ENCODE results near the gene RAPGEF4.
A peak's percentile ranks its signal among the peaks of the same experiment; 100 is the strongest.

Gene RAPGEF4

DNA sequence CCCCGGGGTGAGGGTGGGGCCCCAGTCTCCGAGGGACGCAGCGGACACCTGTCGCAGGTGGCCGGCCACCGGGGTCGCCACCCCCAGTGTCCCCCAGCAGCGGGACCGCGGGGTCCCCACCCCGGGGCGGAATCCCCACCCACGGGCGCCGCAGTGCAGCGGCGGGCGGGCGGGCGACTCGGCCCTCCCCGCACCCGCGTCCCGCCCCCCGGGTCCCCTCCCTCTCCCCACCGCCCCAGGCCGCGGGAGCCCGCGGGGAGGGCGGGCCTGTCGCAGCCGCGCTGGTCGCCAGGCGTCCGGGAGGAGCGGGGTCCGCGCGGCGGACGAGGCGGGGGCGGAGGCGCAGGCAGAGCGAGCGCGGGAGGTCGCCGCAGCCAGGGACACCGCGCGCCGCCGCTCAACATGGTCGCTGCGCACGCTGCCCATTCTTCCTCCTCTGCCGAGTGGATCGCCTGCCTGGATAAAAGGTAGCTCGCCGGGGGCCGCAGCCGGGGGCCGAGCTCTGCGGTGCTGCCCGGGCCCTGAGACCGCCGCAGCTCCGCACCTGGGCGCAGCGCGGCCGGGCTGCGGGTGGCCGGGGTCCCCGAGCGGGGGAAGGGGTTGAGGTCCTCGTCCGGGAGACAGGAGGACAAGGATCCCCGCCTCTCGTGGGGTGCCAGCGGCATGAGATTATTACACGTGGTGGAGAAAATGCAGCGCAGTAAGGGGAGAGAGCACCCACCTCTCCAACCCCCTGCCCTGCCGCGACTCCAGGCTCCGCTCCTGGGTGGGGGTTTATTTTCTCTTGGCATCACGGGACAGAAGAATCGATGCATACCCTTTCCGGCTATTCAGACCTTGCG, at the start of gene RAPGEF4:
Gene RAPGEF4, plus strand, starts transcription at position 264 of the 842 bp plus-strand sequence. Its CDS starts 139 bp downstream, at position 403.
- DNase-seq, result peak; percentile 49

DNA sequence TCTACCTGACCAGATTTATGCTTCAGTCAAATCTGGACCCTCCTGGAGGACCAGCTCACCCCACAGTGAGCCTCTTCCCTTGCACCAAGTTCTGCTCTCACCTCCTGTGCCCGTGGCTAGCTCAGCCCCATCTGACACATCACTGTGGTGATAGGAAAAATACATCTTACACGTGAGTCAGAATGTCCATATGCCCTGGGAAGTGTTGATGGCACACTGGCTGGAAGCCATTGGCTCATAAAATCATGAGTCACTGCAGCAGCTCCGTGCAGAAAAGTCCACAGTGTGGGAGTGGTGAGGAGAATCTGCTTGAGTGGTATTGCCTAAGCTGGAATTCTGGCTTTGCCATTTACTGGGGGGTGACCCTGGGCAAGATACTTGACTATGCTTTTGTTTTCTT, 42.6 kb upstream of the RAPGEF4 start:
- no peak for DNase-seq

- DNase-seq, result no peak
These were observed 41.9 kb upstream of the RAPGEF4 start for GRCh38 chr2:172693529-172694455.

DNA sequence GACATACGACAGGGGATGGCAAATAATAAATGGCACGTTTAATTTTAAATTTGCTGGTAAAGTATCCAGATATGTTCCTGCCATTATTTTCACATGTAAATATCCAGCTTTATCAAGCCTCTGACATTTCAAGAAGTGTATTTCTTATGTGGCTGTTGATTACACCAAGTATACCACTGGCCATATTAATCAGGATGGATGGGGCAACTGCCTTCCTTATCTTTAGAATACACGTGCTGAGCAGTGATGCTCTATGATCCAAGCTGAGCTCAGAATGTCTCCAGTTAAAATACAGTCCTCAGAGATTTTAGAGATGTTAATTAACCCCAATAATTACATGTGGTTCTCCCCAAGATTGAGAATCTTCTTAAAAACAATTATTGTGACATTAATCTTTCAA, 38.3 kb upstream of the RAPGEF4 start:
- no peak for DNase-seq

GRCh38 chr2:172698041-172698863, 37.4 kb upstream of the RAPGEF4 start:
- DNase-seq, result no peak

DNA sequence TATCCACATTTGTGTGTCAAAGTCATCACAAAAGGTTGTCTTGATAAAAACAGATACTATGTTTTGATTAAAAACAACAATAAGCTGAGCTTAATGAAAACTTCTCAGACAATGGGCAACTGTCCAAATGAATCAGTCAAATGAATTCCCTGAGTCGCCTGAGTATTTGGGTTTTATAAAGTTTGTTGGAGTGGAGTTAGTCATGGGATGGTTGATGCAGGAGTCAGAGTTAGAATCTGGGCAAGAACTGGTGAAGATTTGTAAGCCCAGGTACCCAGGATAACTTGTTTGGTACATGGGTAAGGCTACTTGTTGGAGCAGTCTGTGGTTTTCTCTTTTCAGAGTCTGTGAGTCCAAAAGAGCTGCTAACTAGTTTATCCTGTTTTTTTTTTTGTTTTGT, 34.4 kb upstream of the RAPGEF4 start:
- no peak for DNase-seq

DNA sequence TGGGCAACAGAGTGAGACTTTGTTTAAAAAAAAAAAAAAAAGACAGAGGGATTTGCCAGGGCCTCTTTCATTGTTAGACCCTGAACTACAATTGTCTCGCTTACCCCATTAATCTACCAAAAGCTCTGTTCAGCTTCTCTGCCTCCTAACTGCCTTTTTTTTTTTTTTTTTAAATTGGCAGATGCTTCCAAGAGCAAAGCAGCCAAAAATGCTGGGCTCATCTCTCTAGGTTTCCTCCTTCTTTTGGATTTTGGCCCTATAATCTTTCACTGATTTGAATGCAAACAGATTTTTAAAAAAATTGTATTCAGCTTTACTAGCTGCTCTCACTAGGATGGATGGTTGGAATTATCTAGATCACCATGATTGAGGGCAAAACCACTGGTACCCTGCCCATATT, 33.2 kb upstream of the RAPGEF4 start:
- DNase-seq, result no peak

GRCh38 chr2:172704072-172704936, 31.3 kb upstream of the RAPGEF4 start:
- DNase-seq, result peak; percentile 47

DNA sequence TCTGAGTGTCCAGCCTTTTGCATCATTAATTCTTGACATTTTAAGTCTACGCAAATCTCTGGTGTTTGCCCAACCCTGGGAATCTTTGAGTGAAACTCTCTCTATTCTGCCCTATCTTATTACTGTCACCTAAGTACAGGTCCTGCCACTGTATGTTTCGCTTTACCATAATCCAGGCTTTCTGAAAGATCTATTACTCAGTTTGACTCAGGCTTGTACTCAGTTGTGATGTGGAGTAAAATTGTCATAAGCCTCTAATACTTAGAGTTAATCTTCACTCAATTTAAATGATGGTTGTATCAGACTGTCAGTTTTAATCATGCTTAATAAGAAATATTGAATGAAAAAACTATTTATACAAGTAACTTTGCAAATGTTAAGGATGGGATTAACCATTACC, 30.3 kb upstream of the RAPGEF4 start:
- no peak for DNase-seq

DNA sequence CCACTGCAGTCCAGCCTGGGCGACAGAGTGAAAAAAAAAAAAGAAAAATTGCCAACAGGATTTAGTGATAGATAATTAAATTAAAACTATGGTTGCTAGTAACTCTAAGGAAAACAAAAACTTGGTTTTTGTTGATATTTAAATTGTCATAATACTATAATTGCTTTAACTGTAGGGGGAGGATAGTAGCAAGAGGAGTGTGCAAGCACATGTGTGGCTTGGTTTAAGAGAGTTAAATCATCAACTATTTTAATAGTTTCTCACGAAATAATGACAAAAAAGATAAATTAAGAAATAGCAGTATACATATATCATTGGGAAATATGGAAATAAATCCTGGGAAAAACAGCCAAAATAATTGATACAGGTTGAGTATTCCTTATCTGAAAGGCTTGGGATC, 27.4 kb upstream of the RAPGEF4 start:
- DNase-seq, result no peak

DNA sequence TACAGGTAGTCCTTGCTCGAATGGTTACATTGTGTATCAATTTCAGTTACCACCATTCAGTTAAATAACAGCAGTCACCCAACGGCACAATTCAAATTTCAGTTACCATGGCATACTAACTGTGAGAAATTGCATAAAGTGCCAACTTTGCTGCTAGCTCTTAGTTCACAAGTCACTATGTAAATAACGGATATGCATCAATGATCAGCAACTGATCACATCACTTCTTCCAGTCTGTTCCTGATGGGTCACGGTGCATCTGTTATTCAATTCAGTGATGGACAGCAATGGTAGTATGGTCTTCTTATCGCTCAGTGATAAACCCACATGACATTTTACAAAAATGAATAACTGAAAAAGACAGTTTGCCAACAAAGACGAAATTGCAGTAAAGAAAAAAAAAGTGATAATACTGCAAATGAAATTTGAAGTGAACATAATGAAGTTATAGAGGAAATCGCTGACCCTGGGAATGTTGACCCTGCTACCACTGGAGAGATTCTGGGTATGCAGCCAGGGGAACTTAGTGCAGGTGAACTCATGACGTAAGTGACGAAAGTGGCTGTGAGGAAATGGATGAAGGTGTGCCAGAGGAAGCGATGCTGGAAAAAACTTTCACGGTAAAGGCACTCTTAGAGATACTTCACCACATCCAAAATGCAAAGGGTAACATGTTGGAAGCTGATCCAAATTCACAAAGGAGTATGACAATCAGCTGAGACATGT, 25.9 kb upstream of the RAPGEF4 start:
- DNase-seq, result no peak

GRCh38 chr2:172710584-172711047, 25.0 kb upstream of the RAPGEF4 start:
- DNase-seq, result peak; percentile 79

DNA sequence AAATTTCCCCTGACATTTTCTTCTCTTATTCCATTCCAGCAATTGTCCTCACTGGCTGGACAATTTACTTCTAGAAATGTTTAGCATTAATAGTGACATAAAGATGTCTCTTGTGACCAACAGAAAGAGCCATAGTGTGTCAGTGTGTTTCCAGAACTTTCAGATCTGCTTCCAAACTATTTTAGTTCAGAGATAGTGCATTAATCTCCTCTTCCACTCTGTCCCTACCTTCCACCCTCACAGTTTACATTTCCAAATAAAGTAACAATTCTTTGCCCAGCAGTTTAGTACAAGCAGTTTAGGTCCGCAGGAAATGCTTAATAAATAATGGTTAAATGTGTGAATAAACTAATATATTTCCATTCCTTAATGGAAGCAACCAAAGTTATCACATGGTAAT, 24.5 kb upstream of the RAPGEF4 start:
- no peak for DNase-seq

GRCh38 chr2:172712251-172712650, 23.4 kb upstream of the RAPGEF4 start:
- DNase-seq, result no peak

DNA sequence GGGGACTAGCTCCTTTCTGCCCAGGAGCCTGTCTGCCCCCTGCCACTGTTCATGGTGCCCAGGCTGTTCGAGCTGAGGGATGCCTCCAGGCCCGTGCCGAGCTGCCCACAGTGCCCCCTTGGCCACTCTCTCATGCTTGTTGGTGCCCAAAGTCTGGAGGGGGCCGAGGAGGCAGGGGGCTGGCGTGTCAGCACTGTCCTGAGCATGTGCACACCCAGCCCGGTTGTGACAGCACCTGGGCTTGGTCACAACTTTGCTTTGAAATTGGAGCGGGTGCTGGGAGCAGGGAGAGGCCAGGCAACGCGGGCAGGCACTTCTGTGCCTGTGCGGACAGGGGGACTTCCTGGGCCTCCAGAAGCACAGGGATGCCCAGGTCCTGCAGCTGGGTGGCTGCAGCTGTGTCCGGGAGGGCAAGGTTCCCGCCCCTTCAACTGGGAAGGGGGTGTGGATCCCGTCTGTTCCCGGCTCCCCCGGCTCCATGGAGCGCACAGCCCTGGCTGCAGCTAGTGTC, 22.2 kb upstream of the RAPGEF4 start:
- no peak for DNase-seq

GRCh38 chr2:172722481-172722880, 13.2 kb upstream of the RAPGEF4 start:
- DNase-seq, result no peak

- DNase-seq, result no peak
These were observed 12.4 kb upstream of the RAPGEF4 start for GRCh38 chr2:172723286-172723685.

DNA sequence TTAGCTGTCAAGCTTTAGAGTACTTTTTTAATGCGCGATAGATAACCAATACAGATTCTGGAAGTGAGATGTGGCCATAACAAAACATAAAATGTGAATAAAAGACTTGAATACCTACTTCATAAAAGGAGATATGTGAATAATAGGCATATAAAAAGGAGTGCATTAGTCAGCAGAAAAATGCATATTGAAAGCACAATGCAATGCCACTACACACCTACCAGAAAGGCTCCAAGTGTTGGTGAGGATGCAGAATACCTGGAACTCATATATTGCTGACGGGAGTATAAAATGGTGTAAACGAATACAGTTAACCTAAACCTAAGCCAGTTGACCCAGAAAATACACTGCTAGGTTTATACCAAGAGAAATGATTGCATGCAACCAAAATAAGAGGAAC, 10.9 kb upstream of the RAPGEF4 start:
- no peak for DNase-seq

GRCh38 chr2:172725284-172725683, 10.4 kb upstream of the RAPGEF4 start:
- no peak for DNase-seq

GRCh38 chr2:172725746-172726145, 9.9 kb upstream of the RAPGEF4 start:
- no peak for DNase-seq

- no peak for DNase-seq
These were observed 9.4 kb upstream of the RAPGEF4 start for GRCh38 chr2:172726172-172726735.

Data from NCI-H345 (cell line).